CD4-positive, alpha-beta T cell treated with Interleukin-21 for 1 hour (primary cell): ENCODE data around the gene AKR1A1.
"Not testable (repeated sequence)": the region's sequence is repeated elsewhere in the genome, so short reads cannot be mapped to it uniquely, and the experiment has no call there.

Source experiments
- DNase-seq: peaks from one replicate; pipeline ENCODE4 v3.0.0-alpha.2; 2020

Gene AKR1A1

DNA sequence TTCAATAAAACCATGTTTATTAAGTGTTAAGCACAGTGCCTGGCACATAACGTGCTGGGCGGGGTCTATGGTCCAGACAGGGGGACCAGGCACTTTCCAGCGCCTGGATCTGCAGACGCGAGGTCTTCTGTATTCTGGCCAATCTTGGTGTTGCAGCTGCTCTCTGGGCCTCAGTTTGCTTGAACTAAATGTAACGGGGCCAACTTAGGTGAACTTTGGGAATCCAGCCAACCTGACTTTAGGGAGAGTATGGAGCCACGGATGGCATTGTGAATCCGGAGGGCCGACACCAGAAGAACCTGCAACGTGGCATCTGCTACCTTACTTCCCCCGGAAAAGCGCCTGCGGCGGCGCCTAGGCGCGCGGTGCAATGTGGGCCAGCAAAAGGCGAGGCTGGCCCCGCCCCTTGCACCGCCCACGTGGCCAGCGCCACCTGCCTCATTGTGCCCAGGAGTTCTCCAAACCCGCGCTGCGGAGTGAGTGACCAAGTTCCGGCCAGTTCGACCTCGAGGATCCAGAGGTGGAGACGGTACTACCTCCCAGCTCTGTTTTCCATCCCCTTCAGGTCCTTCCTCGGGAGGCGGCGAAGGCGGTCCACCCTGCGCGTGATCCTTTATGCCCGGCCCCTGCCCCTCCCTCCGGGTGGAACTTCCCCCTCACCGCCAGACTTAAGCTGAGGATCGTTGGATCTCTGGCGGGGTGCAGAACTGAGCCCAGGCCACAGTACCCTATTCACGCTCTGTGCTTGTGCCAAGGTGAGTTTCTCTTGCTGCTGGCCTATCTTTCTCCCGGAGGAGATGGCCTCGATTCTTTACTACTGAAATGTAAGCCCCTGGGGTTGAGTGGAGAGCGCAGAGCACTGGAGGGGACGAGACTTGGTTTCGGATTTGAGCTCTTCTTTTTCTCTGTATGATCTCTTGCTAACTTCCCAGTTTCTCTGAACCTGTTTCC is at the start of gene AKR1A1:
TSS of gene AKR1A1 (plus strand) at position 426 of the 951 bp plus-strand sequence. CDS start 10,969 bp downstream, outside the sequence.
- DNase-seq = peak; percentile 85

DNA sequence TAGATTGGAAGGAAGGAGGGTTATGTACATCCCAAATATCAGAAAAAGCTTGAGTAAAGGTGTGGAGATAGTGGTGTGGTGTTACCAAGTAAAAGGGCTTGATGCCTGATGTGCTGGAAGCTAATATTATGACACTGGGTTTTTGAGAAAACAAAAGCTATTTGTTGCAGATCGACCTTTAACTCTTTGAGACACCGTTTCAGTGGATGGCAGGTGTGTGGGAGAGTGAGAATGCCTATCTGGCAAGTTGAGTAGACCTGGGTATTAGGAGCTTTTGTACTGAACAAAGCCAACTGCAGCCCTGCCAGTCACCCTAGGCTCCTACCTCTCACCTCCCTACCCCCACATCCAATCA is 49.1 kb upstream of the AKR1A1 start:
- DNase-seq = no peak

DNA sequence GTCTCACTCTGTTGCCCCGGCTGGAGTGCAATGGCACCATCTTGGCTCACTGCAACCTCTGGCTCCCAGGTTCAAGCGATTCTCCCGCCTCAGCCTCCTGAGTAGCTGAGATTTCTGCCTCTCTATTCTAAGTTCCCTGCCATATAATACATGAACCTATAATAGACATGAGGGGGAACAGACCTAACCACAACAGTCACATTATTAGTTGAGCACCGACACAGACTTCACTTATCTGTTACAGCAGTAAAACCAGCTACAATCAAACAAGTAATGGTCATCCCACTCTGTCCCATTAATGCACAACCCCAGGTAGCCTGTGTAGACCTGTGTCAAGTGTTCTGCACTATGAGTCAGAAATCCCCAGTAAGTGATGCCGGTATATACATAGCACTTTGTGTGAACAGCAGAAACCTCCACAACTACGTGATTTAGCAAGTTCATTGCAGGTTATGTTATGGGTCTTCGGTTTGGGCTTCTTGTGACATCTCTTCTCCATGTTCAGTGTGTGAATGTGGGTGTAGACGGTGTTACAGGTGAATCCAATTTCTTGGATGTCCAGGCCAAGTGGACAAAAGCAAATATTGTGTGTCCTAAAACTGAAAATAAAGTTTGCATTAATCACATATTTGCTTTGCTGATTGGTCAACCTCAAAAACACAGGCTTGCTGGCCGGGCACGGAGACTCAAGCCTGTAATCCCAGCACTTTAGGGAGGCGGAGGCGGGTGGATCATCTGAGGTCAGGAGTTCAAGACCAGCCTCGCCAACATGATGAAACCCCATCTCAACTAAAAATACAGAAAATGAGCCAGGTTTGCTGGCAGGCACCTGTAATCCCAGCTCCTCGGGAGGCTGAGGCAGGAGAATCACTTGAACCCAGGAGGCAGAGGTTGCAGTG is 46.9 kb upstream of the AKR1A1 start:
- DNase-seq = no peak

DNA sequence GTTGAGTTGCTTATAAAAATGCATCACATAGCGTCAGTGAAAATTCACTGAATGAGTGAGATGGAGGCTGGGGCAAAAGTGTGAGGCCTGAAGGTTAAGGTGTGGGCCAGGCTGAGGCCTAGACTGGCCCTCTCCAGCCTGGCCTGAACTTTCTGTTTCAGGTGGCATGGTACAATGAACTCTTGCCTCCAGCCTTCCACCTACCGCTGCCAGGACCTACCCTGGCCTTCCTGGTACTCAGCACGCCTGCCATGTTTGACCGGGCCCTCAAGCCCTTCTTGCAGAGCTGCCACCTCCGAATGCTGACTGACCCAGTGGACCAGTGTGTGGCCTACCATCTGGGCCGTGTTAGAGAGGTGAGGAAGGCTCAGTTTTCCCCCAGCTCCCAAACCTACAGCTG is 43.4 kb upstream of the AKR1A1 start:
- no peak for DNase-seq

DNA sequence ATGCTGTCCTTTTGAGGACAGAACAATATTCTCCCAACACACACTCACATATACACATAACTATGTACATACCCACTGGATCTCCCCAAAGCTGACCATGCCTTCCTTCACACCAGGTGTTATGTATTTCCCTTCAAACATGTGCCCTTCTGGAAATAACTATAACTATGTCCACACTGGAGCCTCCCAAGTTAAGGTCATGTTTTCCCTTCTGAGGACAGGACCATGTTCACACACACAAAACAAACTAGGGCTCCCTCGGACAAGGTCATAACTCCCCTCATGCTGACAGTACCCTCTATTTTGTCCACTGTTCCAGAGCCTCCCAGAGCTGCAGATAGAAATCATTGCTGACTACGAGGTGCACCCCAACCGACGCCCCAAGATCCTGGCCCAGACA is 42.7 kb upstream of the AKR1A1 start:
- no peak for DNase-seq

DNA sequence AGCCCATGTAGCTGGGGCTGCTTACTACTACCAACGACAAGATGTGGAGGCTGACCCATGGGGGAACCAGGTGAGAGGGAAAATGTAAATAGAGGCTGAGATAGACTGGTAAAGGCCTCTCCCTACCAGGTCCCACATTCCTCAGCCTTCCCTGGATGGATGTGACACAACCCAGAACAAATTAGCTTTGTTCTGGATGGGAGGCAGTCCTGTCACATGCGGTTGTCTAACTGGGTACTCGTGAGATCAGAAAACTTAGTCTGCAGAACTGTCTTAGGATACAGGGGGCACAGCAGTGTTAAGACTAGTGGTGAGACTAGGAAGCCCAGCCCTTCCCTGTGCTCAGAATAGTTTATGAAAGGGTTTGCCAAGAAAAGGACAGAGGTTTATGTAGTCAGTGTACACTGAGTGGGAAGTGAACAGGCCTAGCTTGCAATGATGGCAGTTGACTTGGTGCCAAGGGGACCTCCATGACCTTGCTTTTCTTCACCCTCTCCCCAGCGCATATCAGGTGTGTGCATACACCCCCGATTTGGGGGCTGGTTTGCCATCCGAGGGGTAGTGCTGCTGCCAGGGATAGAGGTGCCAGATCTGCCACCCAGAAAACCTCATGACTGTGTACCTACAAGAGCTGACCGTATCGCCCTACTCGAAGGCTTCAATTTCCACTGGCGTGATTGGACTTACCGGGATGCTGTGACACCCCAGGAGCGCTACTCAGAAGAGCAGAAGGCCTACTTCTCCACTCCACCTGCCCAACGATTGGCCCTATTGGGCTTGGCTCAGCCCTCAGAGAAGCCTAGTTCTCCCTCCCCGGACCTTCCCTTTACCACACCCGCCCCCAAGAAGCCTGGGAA is 42.1 kb upstream of the AKR1A1 start:
- no peak for DNase-seq

DNA sequence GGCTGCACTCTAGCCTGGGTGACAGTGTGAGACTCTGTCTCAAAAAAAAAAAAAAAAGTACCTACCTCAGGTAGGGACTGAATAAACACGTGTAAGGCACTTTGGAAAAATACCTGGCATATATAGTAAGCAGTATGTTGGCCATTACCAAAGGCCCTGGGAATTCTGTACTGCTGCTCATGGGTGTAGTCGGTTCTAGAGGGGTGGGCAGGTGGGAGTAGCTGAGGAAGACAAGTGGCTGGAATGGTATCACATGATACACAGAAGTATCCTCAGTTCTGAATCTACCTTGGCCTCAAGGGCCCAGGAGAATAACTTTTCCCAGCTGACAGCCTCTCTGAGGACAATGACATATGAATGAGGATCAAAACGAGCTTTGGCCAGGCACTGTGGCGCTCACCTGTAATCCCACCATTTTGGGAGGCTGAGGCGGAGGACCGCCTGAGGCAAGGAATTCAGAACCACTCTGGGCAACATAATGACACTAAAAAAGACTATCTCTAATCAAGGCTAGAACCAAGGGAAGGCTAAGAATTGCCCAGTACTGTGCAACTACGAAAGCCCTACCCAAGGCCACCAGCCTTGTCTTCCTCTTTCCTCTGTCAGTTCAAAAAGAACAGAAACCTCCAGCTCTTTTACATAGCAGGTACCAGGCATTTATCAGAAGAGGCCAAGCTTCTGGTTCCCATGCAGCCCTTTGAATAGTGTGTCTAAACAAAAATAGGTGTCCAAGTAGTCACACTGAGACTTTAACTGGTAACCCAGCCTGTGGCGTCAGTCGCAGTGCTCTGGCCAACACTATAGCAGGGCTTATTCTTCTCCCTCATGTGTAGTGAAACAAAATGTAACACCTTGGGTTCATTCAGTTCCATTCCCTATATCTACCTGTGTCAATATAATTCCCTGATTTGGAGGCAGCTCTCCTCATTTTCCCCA is 40.3 kb upstream of the AKR1A1 start:
- DNase-seq = no peak

DNA sequence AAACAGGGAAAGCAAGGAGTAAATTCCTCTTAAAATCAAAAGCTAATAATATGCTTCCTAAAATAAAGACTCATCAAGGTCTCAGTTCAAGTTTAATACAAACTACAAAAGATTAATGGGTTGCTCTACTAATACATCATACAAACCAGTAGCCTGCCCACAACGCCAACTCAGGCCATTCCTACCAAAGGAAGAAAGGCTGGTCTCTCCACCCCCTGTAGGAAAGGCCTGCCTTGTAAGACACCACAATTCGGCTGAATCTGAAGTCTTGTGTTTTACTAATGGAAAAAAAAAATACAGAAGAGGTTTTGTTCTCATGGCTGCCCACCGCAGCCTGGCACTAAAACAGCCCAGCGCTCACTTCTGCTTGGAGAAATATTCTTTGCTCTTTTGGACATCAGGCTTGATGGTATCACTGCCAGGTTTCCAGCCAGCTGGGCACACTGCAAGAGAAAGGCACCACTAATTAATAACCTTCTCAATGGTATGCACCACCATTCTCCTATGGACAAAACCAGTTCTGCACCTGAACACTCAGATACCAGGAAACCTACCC is 39.6 kb upstream of the AKR1A1 start:
- DNase-seq = no peak

DNA sequence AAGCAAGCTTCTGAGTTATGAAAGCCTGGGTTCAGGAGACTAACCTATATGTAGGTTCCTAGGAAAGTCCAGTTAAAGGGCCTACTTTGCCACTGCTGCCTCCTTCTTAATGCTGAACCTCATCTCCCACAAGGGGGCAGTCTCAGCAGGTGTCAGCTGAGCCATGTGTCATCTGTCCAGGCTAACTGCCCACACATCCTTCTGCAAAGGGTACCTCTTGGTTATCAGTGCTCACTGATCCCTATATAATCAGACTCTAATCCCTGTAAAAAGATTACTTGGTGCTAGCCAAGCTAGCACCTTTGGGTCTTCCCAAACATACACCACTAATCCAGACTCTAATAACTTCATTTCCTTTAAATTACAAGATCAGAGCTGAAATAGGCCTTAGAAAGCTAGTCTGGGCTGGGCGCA is 38.0 kb upstream of the AKR1A1 start:
- peak; percentile 66 for DNase-seq

DNA sequence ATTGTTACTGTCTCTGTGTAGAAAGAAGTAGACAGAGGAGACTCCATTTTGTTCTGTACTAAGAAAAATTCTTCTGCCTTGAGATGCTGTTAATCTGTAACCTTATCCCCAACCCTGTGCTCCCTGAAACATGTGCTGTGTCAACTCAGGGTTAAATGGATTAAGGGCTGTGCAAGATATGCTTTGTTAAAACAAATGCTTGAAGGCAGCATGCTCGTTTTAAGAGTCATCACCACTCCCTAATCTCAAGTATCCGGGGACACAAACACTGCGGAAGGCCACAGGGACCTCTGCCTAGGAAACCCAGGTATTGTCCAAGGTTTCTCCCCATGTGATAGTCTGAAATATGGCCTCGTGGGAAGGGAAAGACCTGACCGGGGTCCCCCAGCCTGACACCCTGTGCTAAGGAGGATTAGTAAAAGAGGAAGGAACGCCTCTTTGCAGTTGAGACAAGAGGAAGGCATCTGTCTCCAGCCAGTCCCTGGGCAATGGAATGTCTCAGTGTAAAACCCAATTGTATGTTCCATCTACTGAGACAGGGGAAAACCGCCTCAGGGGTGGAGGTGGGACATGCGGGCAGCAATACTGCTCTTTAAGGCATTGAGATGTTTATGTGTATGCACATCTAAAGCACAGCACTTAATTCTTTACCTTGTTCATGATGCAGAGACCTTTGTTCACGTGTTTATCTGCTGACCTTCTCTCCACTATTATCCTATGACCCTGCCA is 36.9 kb upstream of the AKR1A1 start:
- not testable (repeated sequence) for DNase-seq

DNA sequence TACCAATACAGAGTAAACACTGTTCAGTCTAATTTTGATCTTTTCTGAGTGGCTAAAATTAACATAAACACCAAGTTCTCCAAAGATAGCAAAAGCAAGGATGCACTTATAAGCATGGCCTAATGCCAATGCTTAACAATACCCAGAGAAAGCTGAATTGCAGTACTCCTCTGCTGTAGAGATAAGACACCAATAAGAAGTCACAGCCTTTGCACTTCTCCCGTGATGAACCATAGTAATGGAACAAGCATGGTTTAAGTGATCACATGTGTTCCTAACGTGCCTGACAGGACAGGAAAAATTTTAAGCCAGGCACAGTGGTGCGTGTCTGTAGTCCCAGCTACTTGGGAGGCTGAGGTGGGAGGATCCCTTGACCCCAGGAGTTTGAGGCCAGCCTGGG is 34.6 kb upstream of the AKR1A1 start:
- no peak for DNase-seq

DNA sequence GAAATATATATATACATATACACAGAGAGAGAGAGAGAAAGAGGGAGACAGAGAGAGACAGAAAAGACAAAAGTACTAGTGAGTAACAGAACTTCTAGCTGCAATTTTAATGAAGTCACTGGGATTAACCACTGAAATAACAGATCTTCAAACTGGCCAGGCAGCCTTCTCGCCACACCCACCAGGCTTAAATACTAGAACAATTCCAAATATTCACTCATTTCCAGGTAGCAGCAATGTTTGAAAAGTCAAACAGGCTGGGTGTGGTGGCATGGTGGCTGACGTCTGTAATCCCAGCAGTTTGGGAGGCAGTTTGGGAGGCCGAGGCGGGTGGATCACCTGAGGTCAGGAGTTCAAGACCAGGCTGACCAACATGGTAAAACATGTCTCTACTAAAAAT is 34.2 kb upstream of the AKR1A1 start:
- no peak for DNase-seq

DNA sequence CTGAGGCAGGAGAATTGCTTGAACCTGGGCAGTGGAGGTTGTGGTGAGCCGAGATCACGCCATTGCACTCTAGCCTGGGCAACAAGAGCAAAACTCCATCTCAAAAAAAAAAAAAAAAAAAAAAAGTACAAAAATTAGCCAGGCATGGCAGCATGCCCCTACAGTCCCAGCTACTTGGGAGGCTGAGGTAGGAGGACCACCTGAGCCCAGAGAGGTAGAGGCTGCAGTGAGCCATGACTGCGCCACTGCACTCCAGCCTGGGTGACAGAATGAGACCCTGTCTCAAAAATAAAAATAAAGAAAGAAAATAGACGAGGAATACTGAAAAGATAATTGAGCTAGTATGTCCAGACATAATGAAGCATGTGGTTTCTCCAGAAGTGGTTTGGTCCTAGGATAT is 32.3 kb upstream of the AKR1A1 start:
- not testable (repeated sequence) for DNase-seq

DNA sequence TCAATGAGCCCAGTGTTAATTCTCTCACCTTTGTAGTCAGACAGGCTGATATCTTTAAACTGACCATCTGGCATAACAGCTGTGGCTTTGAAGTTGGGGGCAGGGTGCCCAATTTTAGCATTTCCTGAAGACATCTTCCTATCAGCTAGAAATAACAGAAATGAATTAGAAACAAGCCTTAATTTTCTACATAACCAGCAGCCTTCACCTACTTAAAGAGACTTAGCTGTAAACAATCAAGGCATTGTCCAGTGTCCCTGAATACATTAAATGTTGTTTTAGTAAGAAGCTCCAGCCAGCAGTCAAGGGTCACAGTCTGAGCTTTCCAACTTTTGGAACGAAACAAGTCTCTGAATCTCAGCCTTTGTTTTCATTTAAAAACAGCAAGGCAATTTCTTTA is 31.7 kb upstream of the AKR1A1 start:
- DNase-seq = no peak

DNA sequence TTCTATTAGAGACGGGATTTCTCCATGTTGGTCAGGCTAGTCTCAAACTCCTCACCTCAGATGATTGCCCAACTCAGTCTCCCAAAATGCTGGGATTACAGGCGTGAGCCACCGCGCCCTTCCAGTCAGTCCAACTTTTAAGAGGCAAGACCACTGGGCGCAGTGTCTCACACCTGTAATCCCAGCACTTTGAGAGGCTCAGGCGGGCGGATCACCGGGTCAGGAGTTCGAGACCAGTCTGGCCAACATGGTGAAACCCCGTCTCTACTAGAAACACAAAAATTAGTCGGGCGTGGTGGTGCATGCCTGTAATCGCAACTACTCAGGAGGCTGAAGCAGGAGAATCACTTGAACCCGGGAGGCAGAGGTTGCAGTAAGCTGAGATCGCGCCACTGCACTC is 30.9 kb upstream of the AKR1A1 start:
- not testable (repeated sequence) for DNase-seq

DNA sequence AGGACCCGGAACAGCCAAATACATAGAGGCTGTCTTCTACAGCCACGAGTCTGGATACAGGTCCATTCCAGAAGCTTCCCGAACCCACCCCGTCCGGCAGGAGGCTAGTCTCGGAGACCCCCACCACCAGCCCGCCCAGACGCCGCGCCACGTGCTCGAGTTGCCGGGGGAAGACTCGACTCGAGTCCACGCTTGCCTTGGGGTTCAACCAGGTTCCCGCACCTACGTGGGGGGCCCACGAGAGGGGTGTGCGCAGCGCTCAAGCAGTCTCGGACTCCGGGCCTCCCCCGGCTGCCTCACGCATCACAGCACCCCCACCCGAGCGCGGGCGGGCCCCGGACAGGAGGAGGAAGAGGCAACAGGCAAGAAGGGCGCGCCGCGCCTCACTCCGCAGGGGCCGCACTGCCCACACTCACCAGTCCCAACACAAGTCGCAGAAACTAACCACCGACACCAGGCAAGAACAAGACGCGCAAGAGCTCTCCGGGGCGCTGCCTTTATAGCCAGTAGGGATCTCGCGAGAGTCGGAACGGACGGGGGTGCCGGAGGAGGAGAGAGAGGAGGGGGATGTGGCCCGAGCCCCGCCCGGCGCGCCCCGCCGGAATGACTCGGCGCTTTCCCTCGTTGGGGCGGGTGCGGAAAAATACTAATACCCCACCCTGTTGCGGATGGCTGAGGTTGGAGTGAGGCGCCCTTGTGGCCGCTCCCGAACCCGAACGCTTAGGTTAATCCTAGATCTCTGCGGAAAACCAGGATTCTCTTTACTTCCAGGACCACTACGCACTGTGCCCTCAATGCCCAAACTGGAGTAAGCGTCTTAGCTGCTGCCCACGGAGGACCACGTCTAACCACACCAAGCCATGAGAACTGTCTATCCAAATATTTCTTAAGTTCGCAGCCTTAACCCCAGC is 29.0 kb upstream of the AKR1A1 start, which contains the start of gene PRDX1:
TSS of gene PRDX1 (minus strand) at position 472 of the 911 bp plus-strand sequence. CDS start 2,841 bp downstream, outside the sequence.
- DNase-seq = peak; percentile 97

DNA sequence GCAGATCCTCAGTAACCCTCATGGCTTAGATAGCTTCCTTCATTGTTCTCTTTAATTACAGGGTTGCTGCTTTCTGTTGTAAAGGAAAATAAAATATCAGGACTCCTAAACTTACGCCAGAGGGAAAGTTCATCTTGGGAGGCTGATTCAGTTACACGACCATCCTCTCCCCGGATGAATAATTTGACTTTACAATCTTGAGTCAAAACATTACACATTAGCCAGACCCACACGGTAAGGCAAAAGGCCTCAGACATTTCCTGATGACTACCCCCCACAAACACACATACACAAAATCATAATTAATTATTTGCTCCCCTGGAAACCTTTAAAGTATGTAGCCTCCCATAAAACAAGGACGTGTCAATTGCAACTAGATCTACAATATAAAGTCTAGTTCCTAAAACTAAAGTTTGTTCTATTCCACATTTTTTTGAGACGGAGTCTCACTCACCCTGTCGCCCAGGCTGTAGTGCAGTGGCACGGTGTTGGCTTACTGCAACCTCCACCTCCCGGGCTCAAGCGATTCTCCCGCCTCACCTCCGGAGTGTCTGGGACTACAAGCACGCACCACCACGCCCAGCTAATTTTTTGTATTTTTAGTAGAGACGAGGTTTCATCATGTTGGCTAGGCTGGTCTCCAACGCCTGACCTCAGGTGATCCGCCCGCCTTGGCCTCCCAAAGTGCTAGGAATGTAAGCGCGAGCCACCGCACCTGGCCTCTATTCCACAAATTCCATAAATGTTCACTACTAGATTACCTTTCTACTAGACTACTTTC is 28.1 kb upstream of the AKR1A1 start:
- no peak for DNase-seq

DNA sequence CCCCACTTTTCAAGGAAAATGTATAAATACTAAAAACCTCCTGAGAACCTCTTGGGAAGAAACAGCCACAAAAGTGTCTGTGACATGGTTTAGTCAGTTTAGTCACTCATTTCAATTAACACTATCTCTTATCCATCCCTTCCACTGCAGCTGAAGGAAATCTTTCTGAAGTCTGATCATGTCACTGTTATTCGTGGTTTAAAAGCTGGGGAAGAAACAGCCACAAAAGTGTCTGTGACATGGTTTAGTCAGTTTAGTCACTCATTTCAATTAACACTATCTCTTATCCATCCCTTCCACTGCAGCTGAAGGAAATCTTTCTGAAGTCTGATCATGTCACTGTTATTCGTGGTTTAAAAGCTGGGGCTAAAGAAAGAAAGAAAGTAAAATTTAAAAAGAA is 27.1 kb upstream of the AKR1A1 start:
- not testable (repeated sequence) for DNase-seq
